HCT116 (cell line): ENCODE measurements around the gene SH2B2. TPM values are rescaled to one million over a fixed set of nuclear protein-coding genes. Genes with fewer than 3 reads are reported as not detected.

Source experiments
- ATAC-seq: fragments of 200-7000 bp; cut with Tn5 transposase; 2 replicates; pipeline ENCODE4 v1.9.1; 2020; ENCODE audit warnings: mild to moderate bottlenecking, moderate library complexity
- BruUV-seq: library from RNA; stranded (reverse); fragments of 400-500 nt; replicated peaks from 2 replicates; lab custom pipeline; 2021; lab: Mats Ljungman, UMichigan
- CTCF ChIA-PET: fragments of 300-600 bp; sonication (Branson Sonifier 250); formaldehyde crosslinking; loops from one replicate; lab custom pipeline; 2021; ENCODE audit warnings: antibody characterized with exemption; lab: Charles Lee
- POLR2A ChIA-PET: fragments of 300-600, 350-600 bp; sonication (Branson Sonifier 250); formaldehyde crosslinking; loops from one replicate; lab custom pipeline; 2021; ENCODE audit warnings: antibody characterized with exemption; lab: Charles Lee
- RAD21 ChIA-PET, 2 experiments: fragments of 300-600 bp; sonication (Branson Sonifier 250); formaldehyde crosslinking; loops; one replicate each; lab custom pipeline; 2023; ENCODE audit warnings: low total read pairs in 2 of 2; ENCODE audit not compliant: uncharacterized antibody in 2 of 2, unreplicated experiment in 2 of 2, low non-redundant PET in 1 of 2; lab: Charles Lee
- DNase-seq: peaks from one replicate; pipeline ENCODE4 v3.0.0-alpha.2; 2010; ENCODE audit warnings: low read depth, low spot score
- H2AFZ ChIP-seq: fragments of 200-600 bp; shearing (Covaris generic), sonication (generic); 2 replicates; pipeline ENCODE4 v1.6.1; 2017; ENCODE audit warnings: low read depth, mixed run types, mixed read lengths, antibody characterized with exemption, low read length; ENCODE audit not compliant: poor library complexity, severe bottlenecking
- H3K27ac ChIP-seq: 2 replicates; pipeline ENCODE4 v1.5.1; 2012; ENCODE audit warnings: low read depth, low read length
- H3K27me3 ChIP-seq: fragments of 200-600 bp; sonication (generic); 2 replicates; pipeline ENCODE4 v1.6.1; 2016; ENCODE audit warnings: mixed run types, low read length, mixed read lengths; ENCODE audit not compliant: insufficient read depth
- H3K36me3 ChIP-seq, 2 experiments: fragments of 200-500 bp in 1 of 2; fragments of 200-600 bp in 1 of 2; sonication (Bioruptor generic) in 1 of 2; sonication (generic) in 1 of 2; 2 replicates each; pipeline versions ENCODE4 v1.5.1 to v1.6.1; 2014 to 2016; ENCODE audit warnings: low read length in 2 of 2, inconsistent platforms in 1 of 2, mixed read lengths in 1 of 2, mixed run types in 1 of 2; ENCODE audit not compliant: insufficient read depth in 2 of 2, control insufficient read depth in 1 of 2
- H3K4me1 ChIP-seq, 2 experiments: fragments of 200-600 bp in 1 of 2; sonication (generic) in 1 of 2; 2 replicates each; pipeline versions ENCODE4 v1.5.1 to v1.6.1; 2012 to 2017; ENCODE audit warnings: low read length in 2 of 2, inconsistent platforms in 1 of 2, mild to moderate bottlenecking in 1 of 2, mixed read lengths in 1 of 2, mixed run types in 1 of 2, moderate library complexity in 1 of 2; ENCODE audit not compliant: insufficient read depth in 2 of 2, control insufficient read depth in 1 of 2
- H3K4me2 ChIP-seq: fragments of 200-600 bp; sonication (generic); 2 replicates; pipeline ENCODE4 v1.6.1; 2017; ENCODE audit warnings: mixed run types, low read length, mixed read lengths
- H3K4me3 ChIP-seq, 2 experiments: fragments of 200-600 bp in 1 of 2; sonication (generic) in 1 of 2; replicated peaks in 1 of 2; 2 replicates each; pipeline ENCODE4 v1.5.1; 2011 to 2016; ENCODE audit warnings: low read length in 2 of 2, control low read depth in 1 of 2, low read depth in 1 of 2, mild to moderate bottlenecking in 1 of 2, mixed read lengths in 1 of 2, mixed run types in 1 of 2
- H3K79me2 ChIP-seq: fragments of 200-600 bp; sonication (generic); 2 replicates; pipeline ENCODE4 v1.6.1; 2017; ENCODE audit warnings: mild to moderate bottlenecking, mixed run types, low read length, moderate library complexity, mixed read lengths; ENCODE audit not compliant: insufficient read depth
- H3K9ac ChIP-seq: fragments of 200-600 bp; sonication (generic); 2 replicates; pipeline ENCODE4 v1.6.1; 2016; ENCODE audit warnings: low read length, mixed read lengths
- H3K9me2 ChIP-seq: fragments of 200-600 bp; sonication (generic), shearing (Covaris generic); 2 replicates; pipeline ENCODE4 v1.6.1; 2017; ENCODE audit warnings: mixed run types, mild to moderate bottlenecking, moderate library complexity; ENCODE audit not compliant: insufficient read depth
- H3K9me3 ChIP-seq, 2 experiments: fragments of 200-500 bp in 1 of 2; fragments of 200-600 bp in 1 of 2; sonication (Bioruptor generic) in 1 of 2; sonication (generic) in 1 of 2; 2 replicates each; pipeline ENCODE4 v1.6.1; 2014 to 2017; ENCODE audit warnings: low read length in 2 of 2, mixed read lengths in 2 of 2, inconsistent platforms in 1 of 2, low read depth in 1 of 2, mild to moderate bottlenecking in 1 of 2, mixed run types in 1 of 2, moderate library complexity in 1 of 2; ENCODE audit not compliant: control insufficient read depth in 1 of 2, insufficient read depth in 1 of 2
- H4K20me1 ChIP-seq: fragments of 200-600 bp; sonication (generic), shearing (Covaris generic); 2 replicates; pipeline ENCODE4 v1.6.1; 2017; ENCODE audit warnings: mixed run types, mild to moderate bottlenecking, moderate library complexity; ENCODE audit not compliant: insufficient read depth
- ATF3 ChIP-seq: IDR thresholded peaks from 2 replicates; pipeline ENCODE4 v1.6.1; 2012
- CTCF ChIP-seq, 3 experiments: fragments of 200-600 bp in 1 of 3; sonication (generic) in 1 of 3; IDR thresholded peaks in 2 of 3; conservative IDR thresholded peaks in 1 of 3; 2 replicates each; pipeline ENCODE4 v1.5.1; 2012 to 2017; ENCODE audit warnings: low read depth in 2 of 3, low read length in 2 of 3, antibody characterized with exemption in 1 of 3, borderline replicate concordance in 1 of 3, control low read depth in 1 of 3, mild to moderate bottlenecking in 1 of 3, mixed read lengths in 1 of 3, mixed run types in 1 of 3, moderate library complexity in 1 of 3; ENCODE audit not compliant: insufficient read depth in 1 of 3
- ELF1 ChIP-seq: IDR thresholded peaks from 2 replicates; pipeline ENCODE4 v1.6.1; 2012; ENCODE audit warnings: low read depth, borderline replicate concordance
- EZH2 ChIP-seq: fragments of 200-600 bp; sonication (generic); IDR thresholded peaks from 2 replicates; pipeline ENCODE4 v1.6.1; 2017; ENCODE audit warnings: antibody characterized with exemption, mixed run types
- EZH2phosphoT487 ChIP-seq: fragments of 200-600 bp; IDR thresholded peaks from 2 replicates; pipeline ENCODE4 v1.6.1; 2018; ENCODE audit warnings: antibody characterized with exemption, borderline replicate concordance
- FOSL1 ChIP-seq: IDR thresholded peaks from 2 replicates; pipeline ENCODE4 v1.6.1; 2012; ENCODE audit warnings: low read depth
- JUND ChIP-seq: IDR thresholded peaks from 2 replicates; pipeline ENCODE4 v1.6.1; 2012
- MAX ChIP-seq: IDR thresholded peaks from 2 replicates; pipeline ENCODE4 v1.6.1; 2012
- POLR2A ChIP-seq: IDR thresholded peaks from 2 replicates; pipeline ENCODE4 v1.7.0; 2011; ENCODE audit warnings: borderline replicate concordance; ENCODE audit not compliant: insufficient read depth, insufficient read length; ENCODE audit errors: extremely low read depth
- RAD21 ChIP-seq: IDR thresholded peaks from 2 replicates; pipeline ENCODE4 v1.6.1; 2012; ENCODE audit warnings: low read depth, mild to moderate bottlenecking
- REST ChIP-seq: IDR thresholded peaks from 2 replicates; pipeline ENCODE4 v1.6.1; 2012; ENCODE audit warnings: low read depth
- SIN3A ChIP-seq: IDR thresholded peaks from 2 replicates; pipeline ENCODE4 v1.6.1; 2012; ENCODE audit warnings: low read depth
- SRF ChIP-seq: IDR thresholded peaks from 2 replicates; pipeline ENCODE4 v1.6.1; 2012; ENCODE audit warnings: low read depth
- TCF7L2 ChIP-seq: IDR thresholded peaks from 2 replicates; pipeline ENCODE4 v1.7.0; 2011; ENCODE audit warnings: borderline replicate concordance, inconsistent platforms; ENCODE audit not compliant: insufficient read depth, insufficient read length; ENCODE audit errors: extremely low read depth
- ZNF274 ChIP-seq: fragments of 200-500 bp; sonication (Bioruptor generic); IDR thresholded peaks from 2 replicates; pipeline ENCODE4 v1.6.1; 2014; ENCODE audit warnings: mild to moderate bottlenecking, low read depth, low read length, inconsistent platforms
- intact Hi-C: fragments of 100-400 bp; cut with micrococcal nuclease; formaldehyde crosslinking; loops from 2 replicates; pipeline ENCODE4 v1.10.0; 2022
- total RNA-seq: library from RNA; stranded (reverse); gene quantifications from one replicate; pipeline ENCODE4 v1.2.1, GENCODE V29; 2021; ENCODE audit not compliant: unreplicated experiment

Gene SH2B2
- total RNA-seq, 1 experiment from 2014 or later: 11.8 TPM

GRCh38 chr7:102271158-102271798 lies 15.4 kb upstream of the SH2B2 start:
- POLR2A ChIA-PET: no interaction called here
- no TSS peak for BruUV-seq

More at GRCh38 chr7:102271158-102271798, 15.4 kb upstream of the SH2B2 start:
- no peaks in the 10 kb centered on the region for H3K36me3 ChIP-seq
- no peaks in the 10 kb centered on the region for H4K20me1 ChIP-seq
- no peaks in the 10 kb centered on the region for H3K9me3 ChIP-seq
- no peaks in the 10 kb centered on the region for H3K27me3 ChIP-seq
- intact Hi-C loops: loop anchor here (5.0 kb wide), 2 partner anchors 584 to 909 kb away; partner anchors contain the start of gene COL26A1
- ChIA-PET RAD21 (interaction anchor here (1.4 to 3.8 kb wide), 2 partner anchors 728 to 729 kb away, joined by 4 to 15 read pairs; no protein-coding TSS in a partner anchor), CTCF (interaction anchor here (1.0 to 4.8 kb wide), 6 partner anchors 14 to 735 kb away, joined by 3 to 61 read pairs (median 3); no protein-coding TSS in a partner anchor)
- H3K27ac ChIP-seq: no peak overlapping the region
- no peak for ATAC-seq
- peaks cover 26 to 41% of the 10 kb centered on the region in 2 experiments for H3K4me1 ChIP-seq
- no peak for DNase-seq
- TF ChIP-seq RAD21 (no peak), EZH2phosphoT487 (no peak), CTCF (IDR thresholded peaks at IDR 0.05 in 2 of 3, conservative IDR thresholded peaks at IDR 0.05 in 1 of 3; ENCODE audit: borderline replicate concordance in 1 of 3, insufficient read depth in 1 of 3, low read depth in 2 of 3, low read length in 2 of 3) (no peak), FOSL1 (no peak), POLR2A (no peak), SRF (no peak), EZH2 (no peak), ELF1 (no peak), ZNF274 (no peak), JUND (no peak), REST (no peak), SIN3A (no peak), ATF3 (no peak), TCF7L2 (no peak), MAX (no peak)
- H3K79me2 ChIP-seq: no peaks in the 10 kb centered on the region
- H2AFZ ChIP-seq: no peak overlapping the region
- no peaks in the 10 kb centered on the region for H3K9me2 ChIP-seq
- no peak overlapping the region for H3K4me3 ChIP-seq
- no peak overlapping the region for H3K9ac ChIP-seq
- H3K4me2 ChIP-seq: no peak overlapping the region; the same call in 1 of the 2 replicates
